Hepatic stellate cell (primary cell): Measurements from ENCODE around the gene TAAR8.
"Not testable (repeated sequence)": the region's sequence is repeated elsewhere in the genome, so short reads cannot be mapped to it uniquely, and the experiment has no call there.

ENCODE experiments used
- DNase-seq: peaks from one replicate; pipeline ENCODE4 v3.0.0; 2011; ENCODE audit warnings: low spot score

The TAAR8 gene

GRCh38 chr6:132548746-132549463 lies 3.6 kb upstream of the TAAR8 start:
- no peak for DNase-seq

- DNase-seq, result no peak
Observed at GRCh38 chr6:132551214-132551613, 1.3 kb upstream of the TAAR8 start.

- DNase-seq, result not testable (repeated sequence)
Observed at GRCh38 chr6:132560087-132560486, 7.6 kb downstream of the TAAR8 start.

- no peak for DNase-seq
Observed at GRCh38 chr6:132566404-132566803, 13.9 kb downstream of the TAAR8 start.

- no peak for DNase-seq
Observed at GRCh38 chr6:132567566-132567965, 15.1 kb downstream of the TAAR8 start.

- no peak for DNase-seq
Observed at GRCh38 chr6:132568611-132569010, 16.1 kb downstream of the TAAR8 start.

GRCh38 chr6:132569170-132569569 lies 16.7 kb downstream of the TAAR8 start:
- DNase-seq, result no peak

- DNase-seq, result no peak
Observed at GRCh38 chr6:132570221-132570777, 17.8 kb downstream of the TAAR8 start, which contains the start of gene TAAR6. Gene TAAR6 (plus strand): TSS chr6:132570322. CDS start chr6:132570322, 0 bp downstream.

- DNase-seq, result no peak
Observed at GRCh38 chr6:132571774-132572173, 19.3 kb downstream of the TAAR8 start.

GRCh38 chr6:132584698-132585097 lies 32.2 kb downstream of the TAAR8 start:
- DNase-seq, result no peak

- no peak for DNase-seq
Observed at GRCh38 chr6:132587424-132587823, 35.0 kb downstream of the TAAR8 start.

- no peak for DNase-seq
Observed at GRCh38 chr6:132589454-132589853, 37.0 kb downstream of the TAAR8 start, which contains the start of gene TAAR5. Gene TAAR5 (minus strand): TSS chr6:132589741. CDS start chr6:132589686, 55 bp downstream.

- no peak for DNase-seq
Observed at GRCh38 chr6:132590362-132590761, 37.9 kb downstream of the TAAR8 start.

GRCh38 chr6:132592855-132593254 lies 40.4 kb downstream of the TAAR8 start:
- no peak for DNase-seq

GRCh38 chr6:132596201-132596600 lies 43.7 kb downstream of the TAAR8 start:
- DNase-seq, result no peak

- DNase-seq, result no peak
Observed at GRCh38 chr6:132598473-132598872, 46.0 kb downstream of the TAAR8 start.

GRCh38 chr6:132600900-132601299 lies 48.4 kb downstream of the TAAR8 start:
- DNase-seq, result not testable (repeated sequence)
